GM21423 (cell line): ENCODE measurements around the gene DEFB114.

Experiments
- ATAC-seq: cut with Tn5 transposase; IDR thresholded peaks from one replicate; pipeline ENCODE4 v1.9.1; 2021; ENCODE audit warnings: mild to moderate bottlenecking, moderate library complexity; ENCODE audit not compliant: unreplicated experiment

Gene DEFB114

DNA sequence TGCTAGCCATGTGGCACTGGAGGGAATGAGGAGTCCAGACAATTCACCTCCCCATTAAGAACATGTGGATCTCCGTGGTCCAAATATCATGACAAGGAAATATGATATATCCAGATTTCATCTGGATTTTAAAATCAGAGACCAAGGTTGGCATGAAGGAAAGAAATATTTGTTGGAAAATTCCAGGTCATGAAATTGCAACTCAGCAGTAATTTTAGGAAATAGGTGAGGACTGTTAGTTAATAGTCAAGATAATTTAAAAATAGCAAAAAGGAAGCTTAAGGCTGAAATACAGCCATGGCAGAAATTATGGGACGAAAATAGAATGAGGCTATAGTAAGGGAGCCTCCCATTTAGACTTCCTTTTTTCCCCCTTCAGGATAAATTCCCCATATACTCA is 26.9 kb downstream of the DEFB114 start:
- no peak for ATAC-seq

DNA sequence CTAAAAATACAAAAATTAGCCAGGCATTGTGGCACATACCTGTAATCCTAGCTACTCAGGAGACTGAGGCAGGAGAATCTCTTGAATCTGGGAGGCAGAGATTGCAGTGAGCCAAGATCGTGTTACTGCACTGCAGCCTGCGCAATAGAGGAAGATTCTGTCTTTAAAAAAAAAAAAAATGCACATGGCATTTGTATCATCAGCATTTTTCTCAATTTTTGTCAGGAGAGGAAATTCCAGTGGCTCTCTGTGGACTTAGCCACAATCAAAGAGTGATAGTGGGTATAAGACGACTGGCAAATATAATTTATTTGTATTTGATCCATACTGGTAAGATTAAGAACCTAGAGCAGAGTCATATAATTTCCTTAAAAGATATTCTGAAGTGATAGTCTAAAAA is 28.6 kb downstream of the DEFB114 start:
- ATAC-seq, result no peak

DNA sequence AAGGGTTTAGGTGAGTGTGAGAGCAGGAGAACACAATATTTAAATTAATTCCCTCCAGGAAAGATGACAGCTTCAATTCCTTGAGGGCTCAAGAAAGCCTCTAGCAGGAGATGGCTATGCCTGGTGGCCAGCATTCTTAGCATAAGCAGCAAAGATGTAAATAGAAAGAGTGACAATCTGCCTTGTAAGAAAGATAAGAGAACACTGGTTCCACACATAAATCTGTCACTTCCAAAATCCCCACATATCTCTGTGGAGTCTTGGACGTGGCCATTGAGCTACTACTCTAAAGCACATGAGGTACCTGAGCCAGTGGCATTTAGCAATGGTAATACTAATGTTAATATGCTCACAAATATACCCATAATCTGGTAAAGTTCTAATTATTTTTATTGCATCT is 29.2 kb downstream of the DEFB114 start:
- ATAC-seq, result no peak

DNA sequence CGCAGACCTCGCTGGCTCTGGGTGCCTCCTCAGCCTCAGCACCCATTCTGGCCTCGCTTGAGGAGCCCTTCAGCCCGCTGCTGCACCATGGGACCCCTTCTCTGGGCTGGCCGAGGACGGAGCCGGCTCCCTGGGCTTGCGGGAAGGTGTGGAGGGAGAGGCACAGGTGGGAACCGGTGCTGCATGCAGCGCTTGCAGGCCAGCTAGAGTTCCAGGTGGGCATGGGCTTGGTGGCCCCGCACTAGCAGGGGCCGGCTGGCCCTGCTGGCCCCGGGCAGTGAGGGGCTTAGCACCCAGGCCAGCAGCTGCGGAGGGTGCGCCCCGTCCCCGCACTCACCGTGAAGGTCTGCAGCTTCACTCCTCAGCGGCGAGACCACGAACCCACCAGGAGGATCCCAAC is 30.4 kb downstream of the DEFB114 start:
- no peak for ATAC-seq

DNA sequence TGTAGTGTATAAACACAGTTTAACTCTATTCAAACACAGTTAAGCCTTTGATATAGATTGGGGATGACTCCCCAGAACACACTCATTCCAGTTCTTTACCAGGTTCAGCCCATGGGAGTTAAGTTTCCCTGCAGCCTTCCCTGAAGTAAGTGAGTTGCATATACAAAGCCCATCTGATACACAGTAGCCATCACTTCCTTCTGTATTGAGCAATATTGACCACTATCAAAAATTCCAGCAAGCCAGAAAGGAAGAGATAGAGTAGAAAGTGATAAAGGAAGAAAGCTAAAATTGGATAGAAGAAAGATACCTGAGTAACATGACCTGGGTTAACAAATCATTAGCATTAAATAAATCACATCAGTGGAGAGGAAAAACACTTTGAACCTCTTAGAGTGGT is 34.6 kb downstream of the DEFB114 start:
- ATAC-seq, result no peak

DNA sequence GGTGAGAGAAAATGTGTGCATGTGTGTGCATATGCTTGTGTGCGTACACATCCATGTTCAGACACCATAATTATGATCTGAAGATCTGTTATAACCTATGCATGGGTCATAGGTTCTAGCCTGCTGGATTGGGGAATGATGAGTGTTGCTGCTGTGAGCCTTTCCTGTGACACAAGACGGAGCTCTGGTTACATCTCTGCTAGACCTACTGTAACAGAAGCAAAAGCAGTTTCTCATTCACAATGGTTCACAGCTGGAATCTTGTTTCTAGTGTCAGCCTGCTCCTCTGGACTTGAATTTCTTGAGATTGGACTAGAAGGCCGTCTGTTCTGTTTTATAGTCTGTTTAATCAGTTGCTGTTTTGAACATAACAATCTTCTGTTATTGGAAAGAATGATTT is 40.1 kb downstream of the DEFB114 start:
- ATAC-seq, result no peak

DNA sequence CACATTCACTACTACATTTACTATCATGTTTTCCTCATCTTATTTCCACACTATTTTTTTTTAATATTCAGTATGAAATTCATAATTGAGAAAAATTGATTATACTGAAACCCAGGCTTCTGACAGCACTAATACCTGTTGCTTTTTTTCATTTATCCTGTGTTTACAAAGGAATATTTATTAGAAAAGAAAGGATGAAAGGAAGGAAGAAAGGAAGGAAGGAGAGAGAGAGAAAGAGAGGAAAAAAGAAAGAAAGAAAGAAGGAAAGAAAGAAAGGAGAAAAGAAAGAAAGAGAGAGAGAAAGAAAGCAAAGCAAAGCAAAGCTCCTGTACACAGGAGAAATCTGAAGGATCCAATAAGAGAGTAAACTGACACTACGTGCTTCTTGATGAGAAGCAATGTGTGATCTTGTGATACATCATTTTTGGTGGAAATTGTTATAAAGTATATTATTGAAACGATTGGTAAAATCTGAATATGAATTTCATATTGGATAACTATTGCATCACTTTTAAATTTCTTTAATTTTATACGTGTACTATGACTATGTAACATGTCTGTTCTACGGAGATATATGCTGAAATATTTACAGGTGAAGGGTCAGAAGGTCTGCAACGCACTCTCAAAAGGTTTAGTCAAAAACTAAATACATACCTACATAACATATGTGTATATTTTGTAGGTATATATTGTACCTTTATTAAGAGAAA is 43.9 kb downstream of the DEFB114 start:
- ATAC-seq, result no peak

DNA sequence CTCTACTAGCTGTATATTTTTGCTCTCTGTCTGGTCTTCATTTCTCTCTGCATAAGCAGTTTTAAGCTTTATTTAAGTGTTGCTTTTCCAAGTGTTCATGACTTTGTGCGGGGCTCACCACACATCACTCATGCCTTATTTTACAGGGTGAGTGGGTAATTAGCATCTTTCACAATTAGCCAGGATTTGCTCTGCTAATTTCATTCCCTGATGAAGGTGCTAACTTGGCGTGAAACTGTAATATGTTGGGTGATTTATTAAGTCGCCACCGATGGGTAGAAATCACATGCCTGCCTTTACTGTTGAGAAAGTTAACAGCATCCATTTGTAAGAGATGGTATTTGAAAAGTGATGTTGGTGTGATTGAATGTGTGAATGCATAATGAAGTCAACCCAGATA is 44.7 kb downstream of the DEFB114 start:
- ATAC-seq, result no peak

DNA sequence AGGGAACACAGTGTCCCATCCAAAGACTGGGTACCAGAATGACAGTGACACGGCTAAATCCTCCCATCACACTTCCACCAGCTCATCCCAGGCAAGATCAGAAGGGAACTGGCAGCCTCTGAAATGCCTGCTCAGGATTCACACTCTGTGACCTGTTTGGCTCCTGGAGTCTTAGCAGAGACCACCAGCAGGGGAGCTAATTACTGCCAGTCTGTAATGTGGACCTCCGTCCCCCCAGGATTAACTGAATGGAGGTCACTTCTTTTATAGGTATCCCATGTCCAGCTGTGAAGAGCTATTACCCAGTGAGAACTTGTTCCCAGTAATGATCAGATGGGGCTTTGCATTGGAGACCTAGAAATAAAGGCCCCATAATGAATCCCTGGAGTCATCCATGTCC is 45.2 kb downstream of the DEFB114 start:
- ATAC-seq, result no peak

DNA sequence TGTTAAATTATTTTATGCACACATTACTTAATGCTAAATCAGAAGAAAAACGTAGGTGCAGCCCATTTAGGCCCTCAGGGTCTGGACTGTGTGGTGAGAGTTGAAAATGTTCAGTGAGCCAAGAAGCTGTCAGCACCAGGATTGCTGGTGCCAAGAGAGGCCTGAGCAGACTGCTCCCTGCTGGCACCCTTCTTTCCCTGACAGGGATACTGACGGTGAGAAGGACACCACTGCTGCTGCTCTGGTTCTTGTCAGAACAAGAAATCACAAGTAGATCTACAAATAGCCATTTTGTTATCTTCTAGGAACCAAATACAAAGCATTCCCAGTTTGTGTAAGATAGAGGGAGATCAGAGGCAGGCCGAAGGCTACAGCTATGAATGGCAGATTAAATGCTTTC is 48.9 kb downstream of the DEFB114 start:
- ATAC-seq, result no peak

DNA sequence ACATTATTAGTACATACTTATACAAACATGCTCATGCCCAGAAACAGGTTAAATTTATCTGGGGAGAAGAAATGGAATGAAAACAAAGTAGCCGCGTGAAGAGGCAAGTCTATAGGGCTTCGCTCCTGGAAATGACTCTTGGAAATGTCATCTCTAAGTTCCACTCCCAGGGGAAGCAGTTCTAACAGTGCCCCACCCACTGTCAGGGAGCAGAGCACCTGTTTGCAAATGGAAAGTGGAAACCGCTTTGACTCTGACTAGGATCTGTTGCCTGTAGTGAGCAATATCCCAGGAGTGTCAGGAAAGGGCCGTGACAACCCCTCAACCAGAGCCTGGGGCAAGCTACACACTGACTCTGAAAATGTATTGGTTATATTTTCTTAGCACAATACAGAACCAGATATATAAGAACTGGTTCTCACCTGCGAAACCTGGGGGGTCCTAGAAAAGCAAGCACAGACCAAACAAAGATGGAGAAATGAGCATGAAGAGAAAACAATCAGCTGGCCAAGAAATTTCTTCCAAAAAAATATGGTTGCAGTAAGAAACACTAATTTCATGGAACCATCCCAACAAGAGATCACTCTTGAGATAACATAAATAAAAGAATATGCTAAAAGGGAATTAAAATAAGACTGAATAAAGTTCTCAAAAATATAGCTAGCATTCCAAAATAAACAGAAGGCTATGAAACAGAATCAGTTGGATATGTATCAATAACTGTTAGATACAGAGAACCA is 50.2 kb downstream of the DEFB114 start:
- no peak for ATAC-seq

DNA sequence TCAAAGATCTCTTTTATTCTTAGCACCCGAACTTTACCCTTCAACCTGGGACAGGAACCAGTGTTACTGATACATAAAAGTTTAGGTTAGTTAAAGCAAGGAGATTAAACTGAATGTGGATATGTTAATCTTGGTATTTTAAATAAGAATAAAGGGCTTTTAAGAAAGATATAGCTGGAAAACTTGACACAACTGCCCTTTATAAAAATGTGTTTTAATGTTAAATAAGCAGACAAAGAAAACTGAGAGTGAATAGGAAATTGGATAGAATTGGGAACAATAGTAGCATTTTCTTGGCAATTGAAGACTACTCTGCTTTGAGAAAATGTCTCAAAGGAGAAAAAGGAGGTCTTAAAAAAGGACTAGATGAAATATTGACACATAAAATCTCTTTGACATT is 51.8 kb downstream of the DEFB114 start:
- no peak for ATAC-seq

DNA sequence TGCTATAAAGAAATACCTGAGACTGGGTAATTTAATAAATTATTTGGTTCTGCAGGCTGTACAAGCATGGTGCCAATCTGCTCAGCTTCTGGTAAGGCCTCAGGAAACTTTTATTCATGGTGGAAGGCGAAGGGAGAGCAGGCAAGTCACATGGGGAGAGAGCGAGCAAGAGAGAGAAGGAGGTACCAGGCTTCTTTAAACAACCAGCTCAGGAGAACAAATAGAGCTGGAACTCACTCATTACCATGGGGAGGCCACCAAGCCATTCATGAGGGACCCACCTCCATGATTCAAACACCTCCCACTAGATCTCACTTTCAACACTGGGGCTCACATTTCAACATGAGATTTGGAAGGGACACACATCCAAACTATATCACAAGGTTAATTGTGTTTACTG is 52.7 kb downstream of the DEFB114 start:
- no peak for ATAC-seq
